Nephron progenitor cell (in vitro differentiated cells): Measurements from ENCODE around the gene ADAMTS13.

Experiments used
- DNase-seq: peaks from one replicate; pipeline ENCODE4 v3.0.0; 2021
- H3K27ac Mint-ChIP-seq: 2 replicates; pipeline ENCODE4 v1.8.0; 2021; ENCODE audit warnings: mild to moderate bottlenecking, moderate library complexity, mixed read lengths
- H3K27me3 Mint-ChIP-seq: 2 replicates; pipeline ENCODE4 v1.8.0; 2021; ENCODE audit warnings: mild to moderate bottlenecking, low read depth, mixed read lengths; ENCODE audit not compliant: poor library complexity
- H3K36me3 Mint-ChIP-seq: 2 replicates; pipeline ENCODE4 v1.8.0; 2021; ENCODE audit warnings: low read depth, mixed read lengths
- H3K4me1 Mint-ChIP-seq: 2 replicates; pipeline ENCODE4 v1.8.0; 2021; ENCODE audit warnings: mixed read lengths
- H3K4me3 Mint-ChIP-seq: 2 replicates; pipeline ENCODE4 v1.8.0; 2021; ENCODE audit warnings: mild to moderate bottlenecking, moderate library complexity, mixed read lengths
- H3K9me3 Mint-ChIP-seq: 2 replicates; pipeline ENCODE4 v1.8.0; 2021; ENCODE audit warnings: mild to moderate bottlenecking, moderate library complexity, mixed read lengths
- CTCF ChIP-seq: fragments of 200-600 bp; sonication (generic); IDR thresholded peaks from 2 replicates; pipeline ENCODE4 v1.5.0; 2021; ENCODE audit warnings: antibody characterized with exemption

ADAMTS13 gene

GRCh38 chr9:133417541-133418461 lies 4.4 kb upstream of the ADAMTS13 start, which contains the start of gene REXO4:
Gene REXO4 (minus strand): TSS chr9:133418010. CDS start chr9:133417844, 166 bp downstream.
- peak; percentile 88 for DNase-seq
- no peak for TF ChIP-seq CTCF
- Mint-ChIP-seq H3K27ac (peak within 1 kb of the TSS; percentile 99), H3K4me1 (peaks cover 58% of the 10 kb centered on the region), H3K4me3 (peak within 1 kb of the TSS; percentile 95), H3K9me3 (peaks cover 17% of the 10 kb centered on the region), H3K36me3 (peaks cover 27% of the 10 kb centered on the region), H3K27me3 (peaks cover 2% of the 10 kb centered on the region)

- TF ChIP-seq CTCF: no peak
- Mint-ChIP-seq H3K4me3 (peak overlapping the region; percentile 95), H3K27me3 (peaks cover 4% of the 10 kb centered on the region), H3K36me3 (peaks cover 20% of the 10 kb centered on the region), H3K27ac (no peak overlapping the region), H3K4me1 (peaks cover 61% of the 10 kb centered on the region), H3K9me3 (peaks cover 17% of the 10 kb centered on the region)
- no peak for DNase-seq
These were observed 3.2 kb upstream of the ADAMTS13 start for GRCh38 chr9:133419005-133419404.

DNA sequence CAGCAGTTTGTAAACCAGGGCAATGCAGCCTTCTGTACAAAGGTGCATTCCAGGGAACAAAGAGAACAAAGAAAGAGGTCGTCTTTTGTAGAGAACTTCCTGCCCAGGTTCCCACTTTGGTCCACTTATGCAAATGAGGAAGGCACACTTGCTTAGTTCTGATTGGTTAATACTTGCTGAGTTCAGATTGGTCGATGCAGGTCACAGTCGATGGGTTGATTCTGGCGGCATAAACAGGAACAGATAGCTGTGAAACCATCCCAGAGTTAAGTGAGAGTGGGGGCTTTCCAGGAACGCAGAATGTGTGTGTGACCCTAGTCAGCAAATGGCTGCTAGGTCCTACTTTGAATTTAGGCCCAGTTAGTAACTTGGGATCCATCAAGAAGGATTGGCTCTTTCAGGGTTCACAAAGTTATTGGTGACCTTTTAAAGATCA lies 1.8 kb upstream of the ADAMTS13 start:
- Mint-ChIP-seq H3K4me3 (no peak overlapping the region), H3K27ac (peak overlapping the region; percentile 67)

GRCh38 chr9:133423216-133423615 lies 1.0 kb downstream of the ADAMTS13 start:
- H3K9me3 Mint-ChIP-seq: peaks cover 29% of the 10 kb centered on the region
- no peak overlapping the region for H3K4me3 Mint-ChIP-seq

More for the DNA sequence above, 1.8 kb upstream of the ADAMTS13 start:
- Mint-ChIP-seq H3K4me1 (peaks cover 59% of the 10 kb centered on the region), H3K36me3 (peaks cover 6% of the 10 kb centered on the region), H3K9me3 (peaks cover 17% of the 10 kb centered on the region), H3K27me3 (peaks cover 4% of the 10 kb centered on the region)
- no peak for TF ChIP-seq CTCF
- DNase-seq: no peak

DNA sequence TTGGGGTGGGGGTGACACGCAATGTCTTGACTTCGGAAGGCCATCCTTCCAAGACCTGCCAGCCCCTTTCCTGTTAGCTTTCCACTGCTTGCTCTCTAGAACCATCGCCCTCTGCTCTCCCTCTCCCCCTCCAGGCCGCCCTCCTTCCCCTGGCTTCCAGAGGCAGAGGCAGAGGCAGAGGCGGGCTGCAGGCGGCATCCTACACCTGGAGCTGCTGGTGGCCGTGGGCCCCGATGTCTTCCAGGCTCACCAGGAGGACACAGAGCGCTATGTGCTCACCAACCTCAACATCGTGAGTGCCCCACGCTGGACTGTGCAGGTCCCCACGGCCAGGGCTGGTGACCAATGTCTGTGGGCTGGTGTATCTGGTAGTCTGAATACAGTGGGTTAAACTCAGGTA lies 2.0 kb downstream of the ADAMTS13 start:
- DNase-seq: no peak
- Mint-ChIP-seq H3K9me3 (peaks cover 20% of the 10 kb centered on the region), H3K36me3 (peaks cover 18% of the 10 kb centered on the region), H3K27ac (no peak overlapping the region), H3K27me3 (peaks cover 25% of the 10 kb centered on the region), H3K4me3 (no peak overlapping the region), H3K4me1 (peaks cover 31% of the 10 kb centered on the region)
- no peak for TF ChIP-seq CTCF

More at GRCh38 chr9:133423216-133423615, 1.0 kb downstream of the ADAMTS13 start:
- TF ChIP-seq CTCF: no peak
- peaks cover 18% of the 10 kb centered on the region for H3K36me3 Mint-ChIP-seq
- DNase-seq: no peak
- H3K27me3 Mint-ChIP-seq: peaks cover 18% of the 10 kb centered on the region
- peaks cover 41% of the 10 kb centered on the region for H3K4me1 Mint-ChIP-seq
- peak overlapping the region; percentile 66 for H3K27ac Mint-ChIP-seq
